HCT116 (cell line): ENCODE data around the gene THEMIS.

ENCODE experiments used
- CBX3 ChIP-seq: IDR thresholded peaks from 2 replicates; pipeline ENCODE4 v1.6.1; 2012; ENCODE audit warnings: low read depth
- CTCF ChIP-seq, 3 experiments: fragments of 200-600 bp in 1 of 3; sonication (generic) in 1 of 3; IDR thresholded peaks in 2 of 3; conservative IDR thresholded peaks in 1 of 3; 2 replicates each; pipeline ENCODE4 v1.5.1; 2012 to 2017; ENCODE audit warnings: low read depth in 2 of 3, low read length in 2 of 3, antibody characterized with exemption in 1 of 3, borderline replicate concordance in 1 of 3, control low read depth in 1 of 3, mild to moderate bottlenecking in 1 of 3, mixed read lengths in 1 of 3, mixed run types in 1 of 3, moderate library complexity in 1 of 3; ENCODE audit not compliant: insufficient read depth in 1 of 3
- EZH2 ChIP-seq: fragments of 200-600 bp; sonication (generic); IDR thresholded peaks from 2 replicates; pipeline ENCODE4 v1.6.1; 2017; ENCODE audit warnings: antibody characterized with exemption, mixed run types
- POLR2A ChIP-seq: IDR thresholded peaks from 2 replicates; pipeline ENCODE4 v1.7.0; 2011; ENCODE audit warnings: borderline replicate concordance; ENCODE audit not compliant: insufficient read depth, insufficient read length; ENCODE audit errors: extremely low read depth
- POLR2AphosphoS5 ChIP-seq: IDR thresholded peaks from 2 replicates; pipeline ENCODE4 v1.6.1; 2011; ENCODE audit warnings: mild to moderate bottlenecking, low read depth, low read length, moderate library complexity
- SIN3A ChIP-seq: IDR thresholded peaks from 2 replicates; pipeline ENCODE4 v1.6.1; 2012; ENCODE audit warnings: low read depth
- TCF7L2 ChIP-seq: IDR thresholded peaks from 2 replicates; pipeline ENCODE4 v1.7.0; 2011; ENCODE audit warnings: borderline replicate concordance, inconsistent platforms; ENCODE audit not compliant: insufficient read depth, insufficient read length; ENCODE audit errors: extremely low read depth
- YY1 ChIP-seq: IDR thresholded peaks from 2 replicates; pipeline ENCODE4 v1.6.1; 2011; ENCODE audit warnings: low read length, low read depth, moderate library complexity, mild to moderate bottlenecking; ENCODE audit not compliant: insufficient replicate concordance; ENCODE audit errors: extremely low read depth
- TF ChIP-seq, protein P1 (sequence below): IDR thresholded peaks from 2 replicates; pipeline ENCODE4 v1.6.1; 2012

DNA sequence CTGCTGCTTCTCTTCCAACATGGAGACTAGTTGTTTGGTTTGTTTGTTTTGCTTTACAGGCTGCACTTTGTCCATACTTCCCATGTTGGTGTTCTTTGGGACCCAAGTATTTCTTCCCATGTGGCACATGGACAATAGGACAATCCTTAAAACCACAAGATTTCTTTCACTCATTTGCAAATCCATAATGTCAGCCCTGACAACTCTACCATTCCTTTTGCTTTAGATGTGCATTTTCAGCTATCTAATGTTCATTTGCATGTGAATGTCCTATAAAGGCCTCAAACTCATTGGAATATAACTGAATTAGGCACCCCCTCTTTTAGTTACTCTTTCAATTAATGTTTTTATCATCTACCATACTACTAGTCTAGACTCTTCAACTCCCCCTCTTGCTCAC is 16.7 kb downstream of the THEMIS start:
- TF ChIP-seq CTCF (IDR thresholded peaks at IDR 0.05 in 2 of 3, conservative IDR thresholded peaks at IDR 0.05 in 1 of 3; ENCODE audit: borderline replicate concordance in 1 of 3, insufficient read depth in 1 of 3, low read depth in 2 of 3, low read length in 2 of 3) (no peak), POLR2A (no peak), TCF7L2 (no peak), EZH2 (no peak), SIN3A (no peak), POLR2AphosphoS5 (no peak), YY1 (no peak), CBX3 (no peak)
- TF ChIP-seq, protein P1, sequence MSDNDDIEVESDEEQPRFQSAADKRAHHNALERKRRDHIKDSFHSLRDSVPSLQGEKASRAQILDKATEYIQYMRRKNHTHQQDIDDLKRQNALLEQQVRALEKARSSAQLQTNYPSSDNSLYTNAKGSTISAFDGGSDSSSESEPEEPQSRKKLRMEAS: no peak
